ENCODE results near the gene SLC7A5.
"Not testable (repeated sequence)": the region's sequence is repeated elsewhere in the genome, so short reads cannot be mapped to it uniquely, and the experiment has no call there.

Gene SLC7A5

DNA sequence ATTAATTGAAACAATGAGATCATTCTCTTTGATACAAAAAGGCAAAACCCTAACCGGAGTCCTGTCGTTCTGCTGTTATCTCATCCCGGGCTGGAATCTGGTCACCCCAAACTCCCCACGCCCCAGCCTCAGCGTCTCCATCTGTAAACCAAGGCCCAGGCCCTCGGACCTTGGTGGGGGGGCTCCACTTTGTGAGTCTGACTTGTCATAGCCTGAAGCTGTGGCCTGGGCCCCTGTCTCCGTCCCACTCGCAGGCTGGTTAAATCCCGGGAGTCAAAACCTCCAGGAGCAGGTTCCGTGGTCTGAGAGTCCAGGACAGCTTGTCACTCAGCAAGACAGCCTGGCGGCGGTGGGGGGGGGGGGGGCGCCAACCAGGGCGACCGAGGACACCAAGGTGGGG, 50.0 kb downstream of the SLC7A5 start:
- no peak for DNase-seq

DNA sequence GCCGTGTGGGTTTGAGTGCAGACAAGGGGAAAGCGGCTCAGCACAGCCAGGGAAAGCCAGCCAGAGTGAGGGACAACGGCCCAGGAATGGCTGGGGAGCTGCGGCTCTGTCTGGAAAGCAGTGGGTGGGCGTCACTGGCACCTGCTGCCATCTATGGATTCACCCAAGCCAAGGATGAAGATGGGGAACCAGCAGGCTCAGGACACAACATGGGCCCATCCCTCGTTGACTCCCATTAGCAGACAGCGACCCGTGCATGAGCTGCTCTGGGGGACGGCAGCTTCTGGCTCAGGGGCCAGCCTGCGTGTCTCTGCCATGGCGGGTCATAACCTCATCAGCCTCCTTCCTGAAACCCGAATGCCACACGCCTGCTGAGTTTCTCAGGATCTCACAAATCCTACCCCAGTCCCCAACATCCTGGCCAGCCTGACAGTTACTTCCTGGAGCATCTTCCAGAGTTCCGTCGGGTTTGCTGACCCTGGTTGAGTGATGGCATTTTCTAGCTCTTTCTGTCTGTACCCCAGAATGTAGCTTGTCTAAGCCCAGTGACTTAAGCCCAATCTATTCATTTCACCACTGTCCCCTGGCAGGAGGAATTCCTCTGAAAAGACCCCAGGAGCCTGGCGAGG, 50.7 kb downstream of the SLC7A5 start:
- DNase-seq = no peak

DNA sequence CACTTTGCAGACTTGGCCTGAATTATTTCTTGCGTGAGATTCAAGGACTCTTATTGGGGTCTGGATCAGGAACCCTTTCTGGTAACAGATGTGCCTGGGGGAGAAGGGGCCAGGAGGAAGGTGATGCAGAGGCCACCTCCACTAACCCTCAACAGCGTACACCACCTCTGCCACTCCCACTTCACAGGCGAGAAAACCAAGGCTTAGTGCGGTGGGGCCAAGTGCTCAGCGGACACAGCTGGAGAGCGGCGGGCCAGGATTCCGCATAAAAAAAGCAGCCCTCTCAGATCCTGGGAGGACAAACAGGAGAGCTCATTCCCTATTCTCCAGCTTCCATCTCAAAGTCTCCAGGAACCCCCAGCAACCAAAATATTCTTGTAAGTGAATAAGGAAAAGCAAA, 51.4 kb downstream of the SLC7A5 start:
- no peak for DNase-seq

- DNase-seq = not testable (repeated sequence)
Observed at GRCh38 chr16:87817370-87817769, 51.9 kb downstream of the SLC7A5 start.

DNA sequence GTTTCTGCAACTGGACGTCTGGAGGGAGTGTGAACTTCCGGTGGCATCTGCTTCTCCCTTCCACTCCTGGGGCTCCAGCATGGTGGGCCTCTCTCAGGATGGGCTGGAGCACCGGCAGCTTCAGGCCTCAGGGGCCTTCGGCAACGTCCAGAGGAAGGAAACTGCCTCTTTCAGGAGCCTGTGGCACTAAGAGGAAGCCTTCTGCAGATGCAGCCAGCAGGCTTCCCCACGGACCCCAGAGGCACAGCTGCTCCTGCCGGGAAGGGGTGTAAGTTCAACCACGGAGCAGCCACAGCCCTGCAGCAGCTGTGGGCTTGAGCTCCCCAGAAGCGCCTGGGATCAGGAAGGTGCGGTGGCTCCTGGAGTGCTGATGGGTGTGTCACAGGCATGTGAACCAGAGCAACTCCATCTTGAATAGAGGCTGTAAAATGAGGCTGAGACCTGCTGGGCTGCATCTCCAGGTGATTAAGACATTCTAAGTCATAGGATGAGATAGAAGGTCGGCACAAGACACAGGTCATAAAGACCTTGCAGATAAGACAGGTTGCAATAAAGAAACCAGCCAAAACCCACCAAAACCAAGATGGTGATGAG, 52.7 kb downstream of the SLC7A5 start:
- no peak for DNase-seq

DNA sequence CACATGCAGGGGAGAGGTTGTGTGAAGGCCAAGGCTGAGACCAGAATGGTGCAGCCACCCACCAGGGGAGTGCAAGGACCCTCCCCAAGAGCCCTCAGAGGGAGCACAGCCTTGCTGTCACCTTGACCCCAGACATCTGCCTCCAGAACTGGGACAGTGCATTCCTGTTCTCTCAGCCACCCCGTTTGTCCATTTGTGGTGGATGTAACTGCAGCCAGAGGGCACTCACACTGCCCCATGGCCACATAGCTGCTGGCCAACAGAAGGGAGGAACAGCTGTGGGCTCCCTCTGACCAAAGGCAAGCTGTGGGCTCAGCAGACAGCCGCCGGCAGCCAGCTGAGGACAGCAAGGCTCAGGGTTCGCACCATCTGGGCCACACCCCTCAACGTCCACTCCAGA, 53.7 kb downstream of the SLC7A5 start:
- no peak for DNase-seq

DNA sequence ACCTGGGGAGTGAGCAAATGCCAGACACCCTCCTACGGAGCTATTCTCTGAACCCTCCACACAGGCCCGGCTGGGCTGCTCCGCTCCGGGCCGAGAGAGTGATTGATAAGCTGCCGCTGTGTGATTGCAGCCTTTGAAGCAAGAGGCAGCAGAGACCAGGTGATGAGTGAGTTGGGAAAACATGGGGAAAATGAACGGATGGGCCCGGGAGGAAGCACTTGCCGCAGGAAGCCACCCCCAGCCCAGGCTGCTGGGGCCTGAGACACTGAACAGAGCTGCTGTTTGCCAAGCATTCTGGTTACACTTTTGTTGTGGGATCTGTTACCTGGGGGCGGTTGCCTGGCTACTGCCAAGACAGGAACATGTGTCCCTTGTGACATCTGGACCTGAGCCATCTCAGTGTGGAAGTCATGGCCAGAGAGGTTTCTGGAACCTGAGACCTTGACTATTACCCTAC, 57.1 kb downstream of the SLC7A5 start:
- peak; percentile 84 for DNase-seq

DNA sequence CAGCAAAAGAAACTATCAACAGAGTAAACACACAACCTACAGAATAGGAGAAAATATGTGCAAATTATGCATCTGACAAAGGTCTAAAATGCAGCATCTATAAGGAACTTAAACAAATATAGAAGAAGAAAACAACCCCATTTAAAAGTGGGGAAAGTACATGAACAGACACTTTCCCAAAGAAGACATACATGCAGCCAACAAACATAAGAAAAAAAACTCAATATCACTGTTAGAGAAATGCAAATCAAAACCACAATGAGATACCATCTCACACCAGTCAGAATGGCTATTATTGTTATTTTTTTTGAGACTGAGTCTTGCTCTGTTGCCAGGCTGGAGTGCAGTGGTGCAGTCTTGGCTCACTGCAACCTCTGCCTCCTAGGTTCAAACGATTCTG, 57.9 kb downstream of the SLC7A5 start:
- not testable (repeated sequence) for DNase-seq

- DNase-seq = peak; percentile 56
Observed at GRCh38 chr16:87809150-87809902, 60.0 kb downstream of the SLC7A5 start.

- peak; percentile 43 for DNase-seq
Observed at GRCh38 chr16:87808108-87808507, 61.2 kb downstream of the SLC7A5 start.

DNA sequence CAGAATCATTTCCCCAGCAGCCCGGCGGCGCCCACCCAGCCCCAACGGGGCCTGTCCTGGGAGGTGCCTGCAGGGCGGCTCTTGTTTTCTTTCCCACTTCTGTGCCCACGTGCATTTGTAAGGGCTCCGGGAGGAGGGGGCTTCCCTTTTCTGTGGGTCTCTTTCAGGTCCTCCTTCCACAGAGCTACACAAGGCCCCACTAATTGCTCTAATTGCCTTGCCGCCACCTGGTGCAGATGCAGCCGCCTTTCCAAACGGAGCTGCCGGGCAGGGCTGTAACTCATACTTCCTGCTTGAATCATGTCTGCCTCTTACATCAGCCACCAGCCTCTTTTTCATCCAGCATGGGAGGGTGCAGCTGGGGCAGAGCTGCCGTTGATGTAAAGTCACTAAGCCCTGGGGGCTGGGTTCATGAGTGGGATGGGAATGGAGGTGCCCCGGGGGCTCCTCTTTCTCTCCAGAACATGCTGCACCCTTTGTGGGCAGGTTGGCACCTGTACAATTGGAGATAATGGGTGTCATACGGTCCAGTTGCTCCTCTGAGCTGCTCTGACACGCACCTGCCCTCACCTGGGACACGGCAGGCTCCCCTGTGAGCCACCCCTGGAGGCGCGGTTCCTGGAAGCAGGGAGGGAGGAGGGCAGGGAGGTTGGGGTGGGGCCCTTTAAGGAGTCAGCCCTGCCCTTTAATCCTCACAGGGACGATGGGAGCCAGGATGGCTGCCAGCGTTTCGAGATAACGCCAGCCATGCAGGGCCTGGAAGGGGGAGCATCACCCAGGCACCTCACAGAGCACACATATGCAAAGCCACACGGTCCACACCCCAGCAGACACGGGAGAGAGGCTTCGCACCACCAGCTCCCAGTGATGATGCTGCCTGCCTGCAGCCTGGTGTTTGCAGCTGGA, 62.4 kb downstream of the SLC7A5 start:
- DNase-seq = peak; percentile 96

GRCh38 chr16:87806261-87806640, 63.1 kb downstream of the SLC7A5 start:
- peak; percentile 78 for DNase-seq

- peak; percentile 48 for DNase-seq
Observed at GRCh38 chr16:87803385-87803784, 65.9 kb downstream of the SLC7A5 start.

- DNase-seq = peak; percentile 44
Observed at GRCh38 chr16:87802670-87803069, 66.6 kb downstream of the SLC7A5 start.

DNA sequence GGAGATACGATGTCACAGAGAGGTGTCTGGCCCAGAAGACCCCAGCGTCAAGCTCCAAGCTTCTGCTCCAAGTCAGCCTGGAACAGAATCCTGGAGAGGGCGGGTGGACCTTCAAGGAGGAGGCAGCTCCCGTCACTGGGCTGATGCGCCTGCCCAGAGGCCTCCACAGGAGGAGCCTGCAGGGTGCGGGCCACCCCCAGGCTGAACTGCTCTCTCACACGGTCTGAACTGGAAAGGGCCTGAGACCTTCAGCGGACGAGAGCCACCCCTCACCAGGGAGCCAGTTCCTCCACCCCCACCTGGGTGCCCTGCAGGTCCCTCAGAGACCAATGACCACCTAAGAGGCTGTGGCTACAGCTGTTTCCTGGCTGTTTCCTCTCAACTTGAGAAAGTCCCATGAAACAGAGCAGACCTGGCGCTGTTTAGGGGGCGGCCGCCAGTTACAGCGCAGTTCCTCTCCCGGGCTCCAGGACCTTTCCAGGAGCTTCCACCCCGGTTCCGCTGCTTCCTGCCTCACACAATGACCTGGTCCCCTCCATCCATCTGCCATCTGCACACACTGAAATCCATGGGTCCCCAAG, 67.5 kb downstream of the SLC7A5 start:
- peak; percentile 51 for DNase-seq

- DNase-seq = peak; percentile 30
Observed at GRCh38 chr16:87800497-87800896, 68.8 kb downstream of the SLC7A5 start.

DNA sequence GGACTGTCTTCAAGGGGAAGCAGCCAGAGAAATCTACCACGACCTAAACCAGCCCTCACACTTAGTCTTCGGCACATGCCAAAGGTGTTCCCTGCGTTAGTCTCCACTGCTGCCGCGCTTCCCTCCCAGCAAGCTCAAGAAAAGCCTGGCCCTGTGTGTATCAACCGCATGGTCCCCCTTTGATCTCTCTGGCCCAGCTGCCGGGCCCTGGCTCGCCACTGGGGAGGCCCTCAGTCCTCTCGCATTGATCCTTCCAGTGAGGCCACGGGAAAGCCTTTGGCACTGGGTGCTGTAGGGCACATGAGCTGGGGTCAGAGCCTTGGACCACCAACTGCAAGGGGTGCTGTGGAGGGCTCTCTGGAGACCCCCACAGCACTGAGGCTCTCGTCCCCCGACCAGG, 74.0 kb downstream of the SLC7A5 start:
- DNase-seq = no peak

DNA sequence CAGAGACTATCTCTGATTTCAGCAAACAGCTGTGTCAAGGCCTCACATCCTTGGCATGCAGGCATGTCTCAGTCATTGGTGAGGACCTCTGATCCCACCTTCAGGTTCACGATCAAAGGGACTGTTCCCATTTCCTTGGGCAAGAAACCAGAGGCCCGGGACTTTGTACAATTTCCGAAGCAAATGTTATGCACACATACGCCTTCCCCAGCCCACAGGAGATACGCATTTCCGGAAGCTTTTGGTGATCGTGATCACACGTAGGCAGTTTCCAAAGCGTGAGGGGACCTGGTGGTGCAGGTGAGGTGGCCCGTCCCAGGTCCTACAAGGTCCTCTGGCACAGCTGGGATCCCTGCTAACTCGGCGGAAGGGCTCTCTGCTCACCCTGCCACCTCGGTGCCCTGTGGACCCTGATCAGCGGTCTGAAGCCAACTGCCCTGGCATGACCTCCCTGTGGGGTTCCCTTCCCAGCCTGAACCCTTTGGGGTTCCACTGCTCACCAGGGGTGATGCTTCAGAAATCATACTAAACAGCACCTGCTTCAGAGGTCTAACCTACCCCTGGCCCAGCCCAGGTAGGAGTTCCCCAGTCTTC, 74.7 kb downstream of the SLC7A5 start:
- DNase-seq = no peak

DNA sequence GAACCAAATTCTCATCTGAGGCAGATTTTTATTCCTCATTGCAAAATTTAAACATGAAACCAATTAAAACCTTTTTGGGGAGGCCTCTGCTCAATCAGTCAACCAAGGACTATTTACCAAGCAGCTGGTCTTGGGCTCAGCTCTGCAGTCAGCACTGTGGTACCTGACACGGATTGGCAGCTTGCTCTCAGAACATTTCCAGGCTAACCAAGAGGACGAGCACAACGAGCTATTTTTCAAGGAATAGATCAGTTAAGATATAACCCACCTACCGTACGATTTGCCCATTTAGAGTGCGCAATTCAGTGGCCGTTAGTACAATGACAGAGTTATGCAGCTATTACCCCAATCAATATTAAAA, 77.1 kb downstream of the SLC7A5 start:
- no peak for DNase-seq

DNA sequence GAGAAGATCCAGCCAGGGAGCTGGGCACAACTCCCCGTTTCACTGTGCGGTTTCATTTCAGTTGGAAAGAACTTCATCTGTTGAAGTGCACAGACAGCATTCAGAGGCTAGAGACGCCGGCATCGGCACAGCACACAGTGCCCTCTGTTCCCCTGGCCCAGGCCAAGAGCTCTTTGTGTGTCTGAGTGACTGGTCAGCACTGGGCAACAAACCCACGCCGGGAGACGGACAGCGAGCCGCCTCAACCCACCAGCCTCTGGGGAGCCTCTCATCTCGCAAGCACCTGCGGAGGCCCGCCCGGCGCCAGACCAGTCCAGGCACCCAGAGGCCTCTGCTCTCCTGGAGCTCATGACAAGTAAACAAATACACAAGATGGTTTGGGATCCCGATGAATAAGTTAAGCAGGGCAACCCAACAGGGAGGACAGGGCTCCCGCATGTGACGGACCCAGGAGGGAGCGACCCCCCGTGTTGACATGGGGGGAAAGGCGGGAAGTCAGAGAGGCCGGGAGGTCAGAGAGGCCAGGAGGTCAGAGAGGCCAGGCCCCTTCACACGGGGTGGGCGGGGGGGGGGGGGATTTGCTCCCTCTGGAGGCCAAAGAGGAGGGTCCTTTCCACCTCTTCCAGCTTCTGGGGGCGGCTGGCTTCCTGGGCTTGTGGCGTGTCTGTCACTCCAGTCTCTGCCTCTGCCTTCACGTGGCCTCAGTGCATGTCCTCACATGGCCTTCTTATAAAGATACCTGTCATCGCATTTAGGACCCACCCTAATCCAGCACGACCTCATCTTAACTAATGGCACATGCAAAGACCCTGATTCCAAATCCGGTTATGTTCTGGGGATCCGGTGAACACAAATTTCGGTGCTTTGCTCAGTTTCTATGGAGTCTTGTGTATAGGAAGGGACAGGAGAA, 77.8 kb downstream of the SLC7A5 start:
- no peak for DNase-seq
